ENCODE results near the gene FGF19.

FGF19 gene

GRCh38 chr11:69667619-69668604 lies 35.9 kb downstream of the FGF19 start:
- DNase-seq: no peak

DNA sequence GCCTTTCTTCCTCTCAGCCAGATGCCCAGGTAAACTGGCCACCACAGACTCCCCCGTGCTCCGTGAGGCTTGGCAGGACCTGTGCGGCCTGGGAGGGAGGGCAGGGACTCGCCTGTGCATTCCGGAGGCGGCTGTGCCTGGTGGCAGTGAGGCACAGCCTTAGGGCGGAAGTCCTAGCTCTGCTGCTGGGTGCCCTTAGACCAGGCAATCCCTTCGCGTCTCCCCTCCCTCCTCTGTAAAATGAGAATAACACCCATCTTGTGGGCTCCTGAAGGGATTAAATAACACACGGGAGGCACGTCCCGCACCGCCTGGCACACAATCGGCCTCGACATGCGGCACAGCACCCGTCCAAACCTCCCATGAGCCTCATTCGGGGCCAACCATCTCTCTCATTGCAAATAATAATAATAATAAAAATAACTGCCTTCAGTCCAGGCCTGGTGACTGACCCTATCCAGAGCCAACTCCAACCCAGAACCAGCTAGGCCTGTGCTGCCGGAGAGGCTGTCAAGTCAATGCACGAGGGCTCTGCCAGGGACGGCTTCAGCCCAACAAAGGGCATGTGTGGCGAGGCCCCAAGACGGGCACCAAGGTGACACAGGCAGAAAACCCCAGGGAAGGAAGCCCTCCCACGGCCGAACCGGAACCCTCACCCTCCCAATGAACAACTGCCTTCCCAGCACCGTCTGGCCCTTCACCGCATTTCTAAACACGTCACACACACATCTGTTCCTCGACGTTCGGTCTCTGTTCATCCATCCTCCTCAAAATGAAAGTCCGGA lies 36.9 kb downstream of the FGF19 start:
- no peak for DNase-seq

GRCh38 chr11:69666261-69666660 lies 37.6 kb downstream of the FGF19 start:
- DNase-seq: no peak

DNA sequence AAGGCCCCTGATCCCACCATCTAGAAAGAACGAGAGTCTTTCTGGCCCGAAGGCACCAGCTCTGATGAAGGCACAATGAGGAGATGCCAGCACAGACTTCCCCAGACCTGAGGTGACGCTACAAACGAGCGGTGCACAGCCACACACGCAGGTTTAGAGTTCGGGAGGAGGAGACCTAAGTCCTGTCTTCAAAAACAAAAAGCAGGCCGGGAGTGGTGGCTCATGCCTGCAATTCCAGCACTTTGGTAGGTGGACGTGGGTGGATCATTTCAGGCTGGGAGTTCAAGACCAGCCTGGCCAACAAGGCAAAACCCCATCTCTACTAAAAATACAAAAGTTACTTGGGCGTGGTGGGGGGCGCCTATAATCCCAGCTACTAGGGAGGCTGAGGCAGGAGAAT lies 38.2 kb downstream of the FGF19 start:
- DNase-seq: no peak

- no peak for DNase-seq
These were observed 38.9 kb downstream of the FGF19 start for GRCh38 chr11:69664901-69665300.

DNA sequence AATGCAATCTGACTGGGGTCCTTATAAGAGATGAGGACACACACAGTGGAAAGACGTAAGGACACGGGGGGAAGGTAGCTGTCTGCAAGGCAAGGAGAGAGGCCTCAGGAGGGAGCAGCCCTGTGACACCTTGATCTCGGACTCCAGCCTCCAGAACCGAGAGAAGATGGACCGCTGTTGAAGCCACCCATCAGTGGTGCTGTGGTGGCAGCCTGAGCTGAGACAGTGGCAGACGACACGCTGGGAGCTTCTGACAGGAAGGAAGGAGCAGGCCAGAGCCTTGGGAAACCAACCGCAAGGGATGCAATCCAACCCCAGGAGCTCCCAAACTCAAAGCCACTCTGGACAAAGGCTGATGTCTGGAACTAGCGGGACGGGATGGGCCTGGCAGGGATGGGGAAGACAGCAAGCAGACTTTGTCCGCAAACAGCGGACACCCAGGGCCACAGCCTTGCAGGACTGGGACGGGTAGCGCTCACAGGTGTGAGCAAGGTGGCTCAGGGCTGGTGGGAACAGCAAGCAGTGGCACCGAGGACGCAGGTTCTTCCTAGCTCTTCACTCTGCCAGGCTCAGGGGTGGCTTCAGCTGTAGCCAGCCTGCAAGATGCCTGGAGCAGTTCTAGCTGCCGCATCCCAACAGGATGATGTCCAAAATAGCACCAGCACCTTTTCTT lies 39.6 kb downstream of the FGF19 start:
- no peak for DNase-seq

GRCh38 chr11:69663326-69663725 lies 40.5 kb downstream of the FGF19 start:
- DNase-seq: no peak

- DNase-seq: no peak
These were observed 41.0 kb downstream of the FGF19 start for GRCh38 chr11:69662806-69663205.

GRCh38 chr11:69662021-69662698 lies 41.7 kb downstream of the FGF19 start:
- DNase-seq: no peak

GRCh38 chr11:69661413-69661715 lies 42.5 kb downstream of the FGF19 start:
- no peak for DNase-seq

- no peak for DNase-seq
These were observed 43.8 kb downstream of the FGF19 start for GRCh38 chr11:69660001-69660500.

GRCh38 chr11:69659591-69659990 lies 44.2 kb downstream of the FGF19 start:
- no peak for DNase-seq

DNA sequence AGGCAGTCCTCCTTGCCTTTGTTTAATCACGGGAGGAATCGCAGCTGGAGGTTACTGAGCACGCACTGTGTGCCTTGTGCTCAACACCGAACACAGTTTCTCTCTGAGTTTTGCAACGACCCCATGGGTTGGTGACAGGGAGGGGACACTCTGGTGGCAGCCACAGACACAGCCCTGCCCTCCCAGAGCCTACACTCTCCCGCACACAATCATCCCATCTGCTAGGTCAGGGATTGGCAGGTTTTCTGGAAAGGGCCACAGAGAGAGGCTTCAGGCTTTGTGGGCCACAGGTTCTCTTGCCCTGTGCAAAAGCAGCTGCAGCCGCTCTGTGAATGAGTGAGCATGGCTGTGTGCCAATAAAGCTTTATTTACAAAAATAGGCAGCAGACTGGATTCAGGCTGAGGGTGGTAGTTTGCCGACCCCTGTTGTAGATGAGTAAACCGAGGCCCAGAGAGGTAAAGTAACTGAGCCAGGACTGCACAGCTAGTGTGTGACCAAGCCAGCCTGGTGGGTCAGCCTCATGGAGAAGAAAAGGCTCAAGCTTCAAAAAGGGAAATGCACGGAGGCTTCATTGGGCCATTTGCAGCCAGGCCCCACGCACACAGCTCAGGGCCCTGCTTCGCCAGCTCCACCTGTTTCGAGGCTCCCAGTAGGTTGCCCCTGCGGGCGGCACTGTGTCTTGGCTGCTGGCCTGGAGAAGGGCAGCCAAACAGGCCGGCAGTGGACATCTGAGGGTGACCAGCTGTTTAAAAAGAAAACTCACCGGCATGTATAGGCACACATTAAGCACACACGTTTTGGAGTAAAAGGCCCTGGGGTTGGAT lies 45.0 kb downstream of the FGF19 start:
- DNase-seq: no peak

DNA sequence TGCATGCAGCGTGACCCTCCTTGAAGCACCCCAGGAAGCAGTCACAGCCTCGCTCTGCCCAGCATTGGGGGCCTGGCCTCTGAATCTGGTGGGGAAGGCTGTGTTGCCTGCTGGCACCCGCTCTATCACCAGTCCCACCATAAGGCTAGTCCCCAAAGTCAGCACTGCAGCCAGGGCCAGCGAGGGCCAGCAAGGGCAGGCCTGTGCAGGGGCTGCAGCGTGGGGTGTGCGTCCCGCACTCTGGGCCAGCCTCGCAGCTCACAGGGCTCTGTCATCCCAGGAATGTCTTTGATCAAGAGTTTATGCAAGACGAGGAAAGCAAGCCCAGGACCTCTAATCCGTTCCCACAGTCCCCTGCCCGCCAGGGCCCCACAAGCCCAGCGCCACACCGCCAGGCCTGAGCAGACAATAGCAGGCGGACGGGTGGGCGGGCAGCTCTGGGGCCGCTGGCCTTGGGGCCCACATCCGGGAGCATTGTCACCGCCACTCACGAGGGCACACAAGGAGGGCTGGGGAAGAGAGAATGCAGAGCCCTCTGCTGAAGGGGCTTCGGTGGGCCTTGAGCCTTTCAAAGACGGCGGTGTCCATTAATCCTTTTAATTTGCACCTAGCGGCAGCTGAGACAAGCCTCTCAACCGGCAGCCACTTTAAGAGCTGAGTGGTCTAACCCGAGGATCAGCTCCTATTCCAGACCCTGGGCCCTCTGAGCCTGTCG lies 45.8 kb downstream of the FGF19 start:
- no peak for DNase-seq

- no peak for DNase-seq
These were observed 46.3 kb downstream of the FGF19 start for GRCh38 chr11:69657456-69657910.

- DNase-seq: no peak
These were observed 47.0 kb downstream of the FGF19 start for GRCh38 chr11:69656536-69657455.

DNA sequence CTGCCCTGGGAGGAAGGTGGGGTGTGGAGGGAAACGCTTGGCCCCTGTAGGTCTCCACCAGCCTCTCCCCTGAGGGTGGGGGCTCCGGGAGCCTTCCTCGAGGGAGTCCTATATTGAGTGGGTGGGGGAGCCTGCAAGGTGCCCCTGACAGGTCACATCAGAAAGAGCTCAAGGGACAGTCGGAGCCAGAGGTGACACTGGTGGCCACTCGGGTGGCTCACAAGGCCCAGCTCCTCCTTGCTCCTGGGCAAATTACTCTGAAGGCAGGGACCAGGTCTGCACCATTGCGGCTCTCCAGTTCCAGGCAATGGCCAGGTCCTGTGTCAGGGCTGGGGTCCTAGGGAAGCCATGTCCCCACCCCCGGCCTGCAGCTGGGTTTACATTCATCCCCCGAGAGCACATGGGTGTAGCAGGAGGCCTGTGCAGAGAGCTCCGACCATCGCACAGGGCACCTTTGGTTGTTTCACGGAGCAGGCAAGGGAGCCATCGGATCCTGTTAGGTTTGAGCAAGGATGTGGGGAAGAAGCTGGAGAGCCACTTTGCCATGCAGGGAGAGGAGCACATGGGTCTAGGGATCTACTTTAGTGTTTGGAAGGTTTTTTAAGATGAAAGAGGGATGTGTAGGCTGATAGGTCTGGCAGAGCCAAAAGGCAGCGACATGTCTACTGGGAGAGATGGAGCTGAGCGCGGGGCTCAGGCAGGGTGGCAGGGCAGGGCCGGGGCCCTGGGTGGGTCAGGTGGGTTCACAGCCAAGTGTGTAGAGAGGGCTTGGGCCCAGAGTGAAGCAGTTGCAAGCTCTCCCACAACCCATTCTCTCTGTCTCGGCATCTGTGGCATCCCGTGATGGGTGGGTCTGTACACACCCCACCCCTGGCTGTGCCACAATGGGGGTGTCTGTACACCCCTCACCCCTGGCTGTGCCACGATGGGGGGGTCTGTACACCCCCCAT lies 48.1 kb downstream of the FGF19 start:
- no peak for DNase-seq

GRCh38 chr11:69654660-69655478 lies 49.0 kb downstream of the FGF19 start:
- DNase-seq: no peak
